Limb (tissue), 2 donors: ENCODE measurements around the gene RBM22.
A peak's percentile ranks its signal among the peaks of the same experiment; 100 is the strongest.

Experiments used
- DNase-seq, 2 donors: peaks; one replicate each; pipeline ENCODE4 v3.0.0-alpha.2; 2016; ENCODE audit errors: extremely low spot score in 2 of 2

Gene RBM22

GRCh38 chr5:150672237-150672883 lies 28.5 kb downstream of the RBM22 start:
- peak in 1 of 2 donors; percentile 78 for DNase-seq

- DNase-seq, result peak in 1 of 2 donors; percentile 55
These were observed 29.2 kb downstream of the RBM22 start for GRCh38 chr5:150671509-150672236.

GRCh38 chr5:150670948-150671310 lies 29.9 kb downstream of the RBM22 start:
- no peak for DNase-seq

GRCh38 chr5:150670275-150670947 lies 30.5 kb downstream of the RBM22 start:
- no peak for DNase-seq

GRCh38 chr5:150665044-150665443 lies 35.8 kb downstream of the RBM22 start:
- DNase-seq, result peak in 1 of 2 donors; percentile 27

DNA sequence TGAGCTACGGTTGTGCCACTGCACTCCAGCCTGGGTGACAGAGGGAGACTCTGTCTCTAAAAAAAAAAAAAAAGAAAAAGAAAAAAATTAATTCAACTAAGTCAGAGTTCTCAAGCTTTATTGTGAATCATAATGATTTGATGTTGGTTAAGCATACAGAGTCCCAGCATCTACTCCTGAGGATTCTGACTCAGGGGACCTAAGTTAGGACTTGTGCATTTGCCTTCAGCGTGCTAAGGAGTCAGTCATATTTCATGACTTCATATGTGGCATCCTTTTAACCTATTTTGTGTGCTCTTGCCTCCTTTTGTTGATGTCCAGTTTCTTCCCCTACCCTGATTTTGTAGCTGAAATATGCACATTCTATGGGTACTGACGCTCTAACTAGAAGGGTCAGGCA lies 36.9 kb downstream of the RBM22 start:
- DNase-seq, result no peak

DNA sequence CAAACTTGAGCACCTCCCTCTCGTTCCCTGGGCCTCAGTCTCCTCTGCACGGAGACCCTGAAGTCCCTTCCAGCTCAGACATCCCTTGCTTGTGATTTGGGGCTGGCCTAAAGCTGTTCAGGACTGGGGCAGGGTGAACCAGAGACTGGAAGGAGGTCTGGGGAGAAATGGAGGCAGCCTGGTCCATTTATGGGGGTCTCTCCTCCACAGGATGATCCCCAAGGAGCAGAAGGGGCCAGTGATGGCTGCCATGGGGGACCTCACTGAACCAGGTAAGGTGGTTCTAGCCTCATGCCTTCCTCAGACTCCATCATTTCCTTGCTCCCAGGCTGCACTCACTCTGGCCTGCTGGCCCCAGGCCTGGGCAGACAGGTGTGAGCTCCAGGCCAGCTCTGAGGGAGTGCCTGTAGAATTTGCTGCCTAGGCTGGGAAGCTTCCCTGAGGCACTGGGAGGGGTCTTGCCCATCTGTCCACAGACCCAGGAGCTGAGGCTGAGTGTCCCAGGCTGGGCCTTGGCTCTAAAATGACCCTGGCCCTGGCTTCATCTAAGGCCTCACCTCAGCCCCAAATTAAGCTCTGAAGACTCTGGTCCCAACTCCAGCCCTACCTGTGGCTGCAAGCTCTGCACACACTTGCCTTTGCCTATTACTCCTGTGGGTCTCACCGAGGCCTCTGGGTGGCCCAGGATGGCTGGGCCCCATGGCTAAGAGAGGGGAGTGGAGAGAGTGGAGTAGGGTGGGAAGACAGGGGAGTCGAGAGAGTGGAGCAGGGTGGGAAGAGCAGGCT lies 37.9 kb downstream of the RBM22 start:
- DNase-seq, result no peak

DNA sequence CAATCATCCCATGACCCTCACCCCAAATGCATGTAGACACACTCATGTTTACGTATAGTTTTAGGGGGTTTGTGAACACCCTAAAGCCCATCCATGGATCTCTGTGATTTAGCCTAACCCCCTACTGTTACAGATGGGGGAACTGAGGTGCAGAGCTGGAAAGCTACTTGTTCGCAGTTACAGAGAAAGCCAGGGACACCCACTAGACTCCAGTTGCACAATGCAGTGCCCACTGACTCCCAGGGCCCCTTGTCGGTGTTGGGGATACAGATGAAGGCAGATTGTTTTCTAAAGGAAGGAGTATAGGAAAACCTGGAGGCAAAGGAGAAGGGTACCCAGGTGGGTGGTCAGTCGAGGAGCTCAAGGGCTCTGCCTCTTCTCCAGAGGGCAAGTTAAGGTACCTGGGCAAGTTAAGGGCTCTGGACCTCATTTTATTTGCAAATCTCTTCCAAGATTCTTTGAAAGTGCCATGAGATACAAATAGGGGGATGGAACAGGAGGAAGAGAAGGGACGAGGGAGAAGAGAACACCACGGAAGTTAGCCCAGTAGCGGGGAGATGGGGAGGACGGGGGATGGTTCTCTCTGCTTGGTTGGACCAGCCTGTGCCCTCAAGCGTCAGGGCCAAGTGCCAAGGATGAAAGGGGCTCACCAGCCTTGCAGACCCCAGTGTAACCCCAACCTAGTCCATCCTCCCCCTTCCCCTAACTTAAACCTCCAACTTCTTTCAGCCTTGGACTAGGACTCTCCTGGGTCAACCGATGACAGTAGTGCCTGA lies 38.9 kb downstream of the RBM22 start:
- no peak for DNase-seq

DNA sequence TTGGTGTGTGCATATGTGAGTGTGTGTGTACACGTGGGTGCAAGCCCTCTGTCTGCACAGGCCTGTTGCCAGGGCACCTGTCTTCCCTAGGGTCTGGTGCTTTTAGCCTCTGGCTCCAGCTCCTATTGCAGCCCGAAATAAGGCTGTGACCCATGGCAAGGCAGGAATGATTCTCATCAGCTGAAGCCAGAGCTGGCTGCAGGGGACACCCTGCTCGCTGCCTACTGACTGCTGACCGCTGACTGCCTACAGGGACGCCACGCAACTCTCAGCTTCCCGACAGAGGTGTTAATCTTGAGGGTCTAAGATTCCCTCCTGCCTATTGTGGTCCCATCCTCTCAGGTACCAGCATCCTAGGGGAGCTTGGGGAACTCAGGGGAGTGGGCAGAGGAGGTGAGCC lies 39.8 kb downstream of the RBM22 start, which contains the start of gene MYOZ3:
Gene MYOZ3, plus strand, starts transcription at position 166 of the 400 bp plus-strand sequence. CDS start 1,691 bp downstream, outside the sequence.
- no peak for DNase-seq

DNA sequence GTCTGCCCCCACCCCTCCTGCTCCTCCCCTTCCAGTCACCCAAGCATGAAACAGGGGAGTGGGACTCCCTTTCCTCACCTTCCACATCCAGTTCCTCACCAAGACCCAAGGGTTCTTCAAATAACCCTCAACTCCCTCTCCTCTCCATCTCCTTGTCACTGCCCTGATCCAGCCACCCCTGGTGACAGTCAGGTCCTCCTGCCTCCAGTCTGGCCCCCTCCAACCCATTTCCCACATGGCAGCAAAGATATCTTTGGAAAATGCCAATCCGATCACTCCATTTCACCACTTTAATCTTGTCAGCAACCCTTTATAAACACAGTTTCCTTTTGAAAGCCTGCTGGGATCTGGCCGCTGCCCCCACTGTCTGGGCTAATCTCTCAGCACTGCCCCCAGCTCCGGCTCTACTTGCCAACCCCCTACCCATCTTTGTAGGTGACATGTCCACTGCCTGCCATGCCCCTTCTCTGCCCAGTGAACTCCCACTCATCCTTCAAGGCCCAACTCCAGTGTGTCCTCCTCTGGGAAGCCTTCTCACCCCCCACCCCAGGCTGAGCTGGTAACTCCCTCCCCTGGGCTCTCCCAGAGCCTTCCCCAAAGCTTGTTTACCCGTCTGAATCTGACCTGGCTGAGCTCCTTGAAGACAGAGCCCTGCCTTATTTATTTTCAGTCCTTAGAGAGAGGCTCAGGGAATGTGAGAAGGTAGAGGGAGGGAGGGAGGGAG lies 40.6 kb downstream of the RBM22 start:
- DNase-seq, result peak in 1 of 2 donors; percentile 33

DNA sequence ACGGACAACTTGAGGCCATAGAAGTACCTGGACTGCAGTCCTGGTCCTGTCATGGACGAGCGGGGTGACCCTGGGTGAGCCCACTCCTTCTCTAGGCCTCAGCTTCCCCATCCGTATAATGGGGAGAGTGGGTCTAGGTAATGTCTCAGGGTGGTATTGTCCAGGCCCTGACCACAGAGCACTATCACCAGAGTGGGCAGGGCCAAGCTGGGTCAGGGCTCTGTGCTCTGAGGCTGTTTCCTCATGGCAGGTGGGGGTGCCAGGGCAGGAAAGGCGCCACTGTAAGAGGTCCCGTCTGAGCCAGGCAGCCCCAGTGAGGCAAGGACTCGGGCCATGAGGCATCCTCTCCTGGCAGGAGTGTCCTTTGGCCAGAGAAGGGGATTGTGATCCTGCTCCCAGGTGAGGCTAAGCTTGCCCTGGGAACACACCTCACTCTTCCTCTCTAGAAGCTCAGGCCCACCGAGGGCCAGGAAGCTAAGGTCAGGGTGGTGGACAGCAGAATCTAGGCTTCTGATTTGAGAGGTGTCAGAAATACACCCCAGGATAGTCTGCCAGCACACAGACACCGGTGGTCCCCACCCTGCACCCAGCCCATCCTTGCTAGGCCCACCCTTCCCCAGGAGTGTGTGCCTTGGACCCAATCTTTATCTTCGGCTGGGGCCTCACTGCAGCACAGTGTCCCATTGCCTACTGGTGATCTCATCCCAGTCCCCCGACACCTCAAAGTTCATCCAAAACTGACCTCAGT lies 41.3 kb downstream of the RBM22 start:
- peak in 1 of 2 donors; percentile 25 for DNase-seq

DNA sequence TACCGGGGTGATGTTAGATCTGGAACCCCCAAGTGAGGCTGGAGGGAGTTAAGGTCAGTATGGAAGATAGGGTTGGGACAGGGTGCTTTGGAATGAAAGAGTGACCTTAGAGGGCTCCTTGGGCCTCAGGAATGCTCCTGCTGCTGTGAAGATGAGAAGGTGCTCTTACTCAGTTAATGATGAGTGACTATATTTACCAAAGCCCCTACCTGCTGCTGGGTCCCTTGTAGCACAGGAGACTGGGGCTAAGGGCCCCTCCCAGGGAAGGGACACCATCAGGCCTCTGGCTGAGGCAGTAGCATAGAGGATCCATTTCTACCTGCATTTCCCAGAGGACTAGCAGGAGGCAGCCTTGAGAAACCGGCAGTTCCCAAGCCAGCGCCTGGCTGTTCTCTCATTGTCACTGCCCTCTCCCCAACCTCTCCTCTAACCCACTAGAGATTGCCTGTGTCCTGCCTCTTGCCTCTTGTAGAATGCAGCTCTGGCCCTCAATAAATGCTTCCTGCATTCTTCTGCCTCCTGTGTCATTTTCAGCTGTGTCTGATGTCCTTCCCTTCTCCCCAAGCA lies 42.1 kb downstream of the RBM22 start:
- DNase-seq, result peak in 1 of 2 donors; percentile 27

DNA sequence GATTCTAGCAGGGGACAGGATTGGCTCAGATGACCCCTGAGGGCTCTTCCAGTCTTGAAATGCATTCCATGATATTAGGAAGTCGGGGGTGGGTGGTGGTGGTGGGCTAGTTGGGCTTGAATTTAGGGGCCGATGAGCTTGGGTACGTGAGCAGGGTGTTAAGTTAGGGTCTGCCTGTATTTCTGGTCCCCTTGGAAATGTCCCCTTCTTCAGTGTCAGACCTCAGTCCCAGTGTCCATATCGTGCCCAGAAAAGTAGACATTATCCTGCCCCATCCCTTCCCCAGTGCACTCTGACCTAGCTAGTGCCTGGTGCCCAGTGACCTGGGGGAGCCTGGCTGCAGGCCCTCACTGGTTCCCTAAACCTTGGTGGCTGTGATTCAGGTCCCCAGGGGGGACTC lies 42.7 kb downstream of the RBM22 start:
- DNase-seq, result peak in 1 of 2 donors; percentile 21

DNA sequence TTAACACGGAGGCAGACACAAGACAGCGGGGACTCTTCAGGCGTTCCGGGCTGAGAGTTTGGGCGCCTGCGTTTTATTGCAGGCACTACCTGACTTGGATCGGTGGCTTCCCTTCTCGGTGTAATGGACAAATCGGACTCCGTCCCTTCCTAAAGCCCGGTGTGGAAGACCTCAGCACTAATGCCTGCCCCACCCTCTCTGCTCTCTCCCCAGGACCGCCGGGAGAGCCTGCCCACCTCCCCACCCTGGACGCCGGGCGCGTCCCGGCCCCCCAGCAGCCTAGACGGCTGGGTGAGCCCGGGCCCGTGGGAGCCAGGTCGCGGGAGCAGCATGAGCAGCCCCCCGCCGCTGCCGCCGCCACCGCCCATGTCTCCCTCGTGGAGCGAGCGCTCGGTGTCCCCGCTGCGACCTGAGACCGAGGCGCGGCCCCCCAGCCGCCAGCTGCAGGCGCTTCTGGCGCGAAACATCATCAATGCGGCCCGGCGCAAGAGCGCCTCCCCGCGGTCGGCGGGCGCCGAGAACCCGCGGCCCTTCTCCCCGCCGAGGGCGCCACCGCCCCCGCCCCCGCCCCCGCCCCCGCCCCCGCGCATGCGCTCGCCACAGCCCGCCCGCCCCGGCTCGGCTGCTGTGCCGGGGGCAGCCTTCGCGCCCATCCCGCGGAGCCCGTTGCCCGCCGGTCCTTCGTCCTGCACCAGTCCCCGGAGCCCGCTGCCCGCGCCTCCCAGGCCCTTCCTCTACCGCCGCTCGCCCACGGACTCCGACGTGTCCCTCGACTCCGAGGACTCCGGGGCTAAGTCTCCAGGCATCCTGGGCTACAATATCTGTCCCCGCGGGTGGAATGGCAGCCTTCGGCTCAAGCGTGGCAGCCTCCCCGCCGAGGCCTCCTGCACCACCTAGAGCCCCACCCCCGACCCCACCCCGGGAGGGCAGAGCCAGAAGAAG lies 44.4 kb downstream of the RBM22 start:
- peak; percentile 83 to 95 for DNase-seq

GRCh38 chr5:150655221-150655620 lies 45.6 kb downstream of the RBM22 start:
- peak in 1 of 2 donors; percentile 27 for DNase-seq

- DNase-seq, result no peak
These were observed 46.9 kb downstream of the RBM22 start for GRCh38 chr5:150653762-150654556.

DNA sequence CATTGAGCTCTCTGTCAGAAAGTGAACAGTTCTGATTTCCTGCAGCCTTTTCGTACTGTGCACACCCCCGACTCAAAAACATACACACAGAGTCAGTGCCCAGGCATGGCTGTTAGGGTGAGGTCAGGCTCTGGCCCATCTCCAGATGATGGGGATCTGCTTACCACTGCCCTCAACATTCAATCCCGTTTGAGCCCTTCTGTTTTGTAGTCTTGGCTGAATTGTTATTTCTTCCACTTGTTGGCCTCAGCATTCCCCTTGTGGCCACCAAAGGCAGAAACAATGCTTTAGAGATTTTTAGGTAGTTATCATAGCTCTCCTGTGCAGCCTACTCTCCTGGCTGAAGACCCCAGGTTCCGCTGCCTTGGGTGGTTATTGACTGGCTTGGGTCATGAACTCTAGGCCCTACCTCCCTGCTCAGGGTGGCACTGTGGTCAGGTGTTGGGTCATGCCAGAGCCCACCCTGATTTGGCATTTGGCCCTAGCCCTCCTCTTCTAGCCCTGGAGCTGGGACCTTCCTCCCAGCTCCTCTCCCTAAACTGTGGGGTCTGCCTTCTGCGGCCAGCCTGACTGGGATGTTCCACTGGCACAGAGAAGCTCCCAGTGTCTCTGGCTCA lies 47.6 kb downstream of the RBM22 start:
- DNase-seq, result no peak
